ENCODE data around the gene ERP27. TPM values are rescaled to one million over a fixed set of nuclear protein-coding genes. Genes with fewer than 3 reads are reported as not detected.

Gene ERP27
- total RNA-seq: 10 to 100 TPM in 1 of 4 donors, 1 to 10 TPM in 1, under 1 TPM in 1, not detected in 1; 0.88 to 24.3 (median 5.0) TPM

DNA sequence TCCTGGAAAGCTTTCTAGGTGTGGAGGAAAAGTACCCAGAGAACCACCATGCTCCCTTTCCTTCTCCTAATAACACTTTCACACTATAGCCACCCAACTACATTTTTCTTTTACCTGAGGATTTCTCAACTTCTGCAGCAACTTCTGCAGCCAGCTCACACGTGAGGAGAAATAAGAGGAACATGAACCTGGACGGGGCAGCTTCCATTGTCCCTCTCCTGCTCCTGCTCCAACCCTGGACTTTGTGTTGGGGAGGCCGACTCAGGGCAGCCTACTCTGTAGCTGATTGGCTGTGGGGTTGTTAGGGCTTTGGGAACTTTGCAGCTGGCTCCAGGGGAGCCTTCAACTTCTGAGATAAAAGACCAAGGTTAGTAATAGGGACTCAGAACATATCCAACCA is at the start of gene ERP27:
ERP27 (minus strand) TSS at position 237 of the 400 bp plus-strand sequence; CDS start at position 208, 29 bp downstream.
- Histone ChIP-seq H3K36me3 (no peaks in the 10 kb centered on the region), H3K9me3 (no peaks in the 10 kb centered on the region), H3K27me3 (no peaks in the 10 kb centered on the region), H3K4me1 (no peaks in the 10 kb centered on the region), H3K27ac (no peak within 1 kb of the TSS), H3K4me3 (replicated peaks in 1 of 3) (no peak within 1 kb of the TSS)
- 84 to 90% methylated on average over 3 of the region's 3 CpGs for WGBS, 2 donors
- DNase-seq: no peak
- TF ChIP-seq CTCF (IDR thresholded peaks at IDR 0.05): no peak
- TF ChIP-seq POLR2A (IDR thresholded peaks at IDR 0.05): no peak
- intact Hi-C loops (cut with DNase I): loop anchor here (10.0 kb wide), 1 partner anchor 56 kb away; no protein-coding TSS in a partner anchor

GRCh38 chr12:14988035-14988434 is 49.7 kb upstream of the ERP27 start:
- peaks cover 0 to 2% of the 10 kb centered on the region in 2 donors for H3K4me1 ChIP-seq
- TF ChIP-seq CTCF (IDR thresholded peaks at IDR 0.05) (no peak), POLR2A (IDR thresholded peaks at IDR 0.05) (no peak)
- intact Hi-C loops (cut with DNase I): no loop called here
- no peak for DNase-seq
- H3K36me3 ChIP-seq: no peaks in the 10 kb centered on the region
- H3K4me3 ChIP-seq (replicated peaks in 1 of 3): no peak overlapping the region
- H3K27ac ChIP-seq: no peak overlapping the region
- no peaks in the 10 kb centered on the region for H3K9me3 ChIP-seq
- no peaks in the 10 kb centered on the region for H3K27me3 ChIP-seq
- 95 to 97% methylated on average over 3 of the region's 3 CpGs for WGBS, 2 donors

DNA sequence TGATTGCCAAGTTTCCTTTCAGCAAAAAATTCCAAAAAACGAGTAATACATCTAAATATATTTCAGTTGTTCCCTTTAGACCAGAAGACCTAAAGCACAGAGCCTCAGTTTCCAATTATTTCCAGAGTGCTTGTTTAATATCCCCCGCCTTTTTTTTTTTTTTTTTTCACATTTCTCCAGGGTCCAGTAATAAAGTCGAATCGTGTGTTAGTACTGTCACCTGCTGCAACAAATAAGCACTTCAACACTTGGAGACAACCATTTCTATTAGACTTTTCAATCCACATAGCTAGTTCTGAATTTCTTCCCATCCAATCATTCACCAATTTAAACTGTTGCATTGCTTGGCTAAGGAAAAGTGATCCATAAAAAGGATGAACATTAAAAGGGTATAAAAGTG is 48.1 kb upstream of the ERP27 start:
- no peak overlapping the region for H3K27ac ChIP-seq
- H3K9me3 ChIP-seq: no peaks in the 10 kb centered on the region
- H3K4me3 ChIP-seq (replicated peaks in 1 of 3): no peak overlapping the region
- peaks cover 0 to 2% of the 10 kb centered on the region in 2 donors for H3K4me1 ChIP-seq
- intact Hi-C loops (cut with DNase I): no loop called here
- WGBS, 2 donors: 73 to 76% methylated on average over 4 of the region's 4 CpGs
- no peak for TF ChIP-seq POLR2A (IDR thresholded peaks at IDR 0.05)
- TF ChIP-seq CTCF (IDR thresholded peaks at IDR 0.05): peak in 2 of 6 experiments; percentile 17 to 26
- no peaks in the 10 kb centered on the region for H3K36me3 ChIP-seq
- no peaks in the 10 kb centered on the region for H3K27me3 ChIP-seq
- DNase-seq: no peak

DNA sequence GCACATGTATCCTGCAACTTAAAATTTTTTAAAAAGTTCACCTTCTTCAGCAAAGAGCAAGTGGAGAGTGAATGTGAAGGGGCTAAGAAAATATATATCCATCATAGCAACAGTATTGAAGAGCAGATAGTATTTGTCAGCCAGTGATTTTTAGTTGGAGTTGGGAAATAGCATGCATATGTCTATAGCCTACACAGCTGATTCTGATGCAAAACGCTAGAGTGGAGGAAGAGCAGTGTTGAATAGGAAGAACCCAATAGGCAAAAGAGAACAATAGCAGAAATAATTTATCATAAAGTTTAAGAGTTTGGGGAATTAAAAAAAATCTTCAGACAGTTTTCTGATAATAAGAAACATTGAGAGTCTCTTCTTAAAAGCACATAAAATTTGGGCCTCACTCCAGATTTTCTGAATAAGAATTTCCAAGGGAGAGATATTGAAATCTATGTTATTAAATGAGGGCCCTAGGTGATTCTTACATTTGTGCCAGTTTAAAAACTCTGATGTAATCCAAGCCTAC is 46.5 kb upstream of the ERP27 start:
- DNase-seq: no peak
- Histone ChIP-seq H3K36me3 (no peaks in the 10 kb centered on the region), H3K9me3 (no peaks in the 10 kb centered on the region), H3K27ac (no peak overlapping the region), H3K4me1 (peaks cover 0 to 2% of the 10 kb centered on the region in 2 donors), H3K27me3 (no peaks in the 10 kb centered on the region), H3K4me3 (replicated peaks in 1 of 3) (no peak overlapping the region)
- 82 to 84% methylated on average over 1 of the region's 1 CpG for WGBS, 2 donors
- intact Hi-C loops (cut with DNase I): no loop called here
- TF ChIP-seq POLR2A (IDR thresholded peaks at IDR 0.05) (no peak), CTCF (IDR thresholded peaks at IDR 0.05) (no peak)

DNA sequence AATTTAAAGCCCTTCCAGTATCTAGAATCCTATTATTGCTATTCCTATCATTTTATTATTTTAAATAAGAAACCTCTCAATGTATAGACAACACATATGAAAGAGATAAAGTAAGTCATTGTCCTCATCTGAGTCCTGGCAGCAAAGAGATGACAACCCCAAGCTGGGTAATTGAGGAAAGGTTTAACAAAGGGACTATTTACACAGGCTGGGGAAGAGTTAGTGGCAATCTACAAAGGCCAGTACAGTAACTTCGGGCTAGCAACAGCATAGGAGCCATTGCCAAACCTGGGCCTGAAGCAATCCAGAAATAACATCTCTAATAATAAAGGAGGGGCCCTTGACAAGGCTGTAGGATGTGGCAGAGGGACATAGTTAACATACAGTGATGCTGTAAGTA is 45.7 kb upstream of the ERP27 start:
- H3K27ac ChIP-seq: no peak overlapping the region
- TF ChIP-seq CTCF (IDR thresholded peaks at IDR 0.05) (no peak), POLR2A (IDR thresholded peaks at IDR 0.05) (no peak)
- intact Hi-C loops (cut with DNase I): no loop called here
- H3K4me3 ChIP-seq (replicated peaks in 1 of 3): no peak overlapping the region
- H3K27me3 ChIP-seq: no peaks in the 10 kb centered on the region
- WGBS, 2 donors: 58 to 68% methylated on average over 1 of the region's 1 CpG
- no peaks in the 10 kb centered on the region for H3K36me3 ChIP-seq
- H3K4me1 ChIP-seq: peaks cover 0 to 2% of the 10 kb centered on the region in 2 donors
- DNase-seq: no peak
- H3K9me3 ChIP-seq: no peaks in the 10 kb centered on the region

Data from thyroid gland (tissue), 4 donors.